ENCODE data around the gene PHIP. TPM values are rescaled to one million over a fixed set of nuclear protein-coding genes. Genes with fewer than 3 reads are reported as not detected.

PHIP gene
- total RNA-seq, 1 donor from 2014 or later, result 60.0 TPM

GRCh38 chr6:79047072-79047471 is 31.0 kb downstream of the PHIP start:
- Mint-ChIP-seq H3K27ac (ENCODE audit: unreplicated experiment) (no peak overlapping the region), H3K27me3 (ENCODE audit: unreplicated experiment) (peaks cover under 1% of the 10 kb centered on the region), H3K4me1 (ENCODE audit: low read depth, unreplicated experiment) (no peaks in the 10 kb centered on the region), H3K36me3 (ENCODE audit: unreplicated experiment) (peaks cover 3% of the 10 kb centered on the region), H3K4me3 (ENCODE audit: unreplicated experiment) (no peak overlapping the region), H3K9me3 (ENCODE audit: unreplicated experiment) (no peaks in the 10 kb centered on the region)
- TF ChIP-seq, protein P1, sequence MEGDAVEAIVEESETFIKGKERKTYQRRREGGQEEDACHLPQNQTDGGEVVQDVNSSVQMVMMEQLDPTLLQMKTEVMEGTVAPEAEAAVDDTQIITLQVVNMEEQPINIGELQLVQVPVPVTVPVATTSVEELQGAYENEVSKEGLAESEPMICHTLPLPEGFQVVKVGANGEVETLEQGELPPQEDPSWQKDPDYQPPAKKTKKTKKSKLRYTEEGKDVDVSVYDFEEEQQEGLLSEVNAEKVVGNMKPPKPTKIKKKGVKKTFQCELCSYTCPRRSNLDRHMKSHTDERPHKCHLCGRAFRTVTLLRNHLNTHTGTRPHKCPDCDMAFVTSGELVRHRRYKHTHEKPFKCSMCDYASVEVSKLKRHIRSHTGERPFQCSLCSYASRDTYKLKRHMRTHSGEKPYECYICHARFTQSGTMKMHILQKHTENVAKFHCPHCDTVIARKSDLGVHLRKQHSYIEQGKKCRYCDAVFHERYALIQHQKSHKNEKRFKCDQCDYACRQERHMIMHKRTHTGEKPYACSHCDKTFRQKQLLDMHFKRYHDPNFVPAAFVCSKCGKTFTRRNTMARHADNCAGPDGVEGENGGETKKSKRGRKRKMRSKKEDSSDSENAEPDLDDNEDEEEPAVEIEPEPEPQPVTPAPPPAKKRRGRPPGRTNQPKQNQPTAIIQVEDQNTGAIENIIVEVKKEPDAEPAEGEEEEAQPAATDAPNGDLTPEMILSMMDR (IDR thresholded peaks at IDR 0.05; ENCODE audit: partially characterized antibody, unreplicated experiment), result no peak
- DNase-seq, result no peak

GRCh38 chr6:79045966-79046365 is 32.1 kb downstream of the PHIP start:
- no peaks in the 10 kb centered on the region for H3K27me3 Mint-ChIP-seq (ENCODE audit: unreplicated experiment)
- TF ChIP-seq, protein P1 (IDR thresholded peaks at IDR 0.05; ENCODE audit: partially characterized antibody, unreplicated experiment), result no peak
- H3K36me3 Mint-ChIP-seq (ENCODE audit: unreplicated experiment), result no peaks in the 10 kb centered on the region
- no peak for DNase-seq
- peaks cover 2% of the 10 kb centered on the region for H3K4me1 Mint-ChIP-seq (ENCODE audit: low read depth, unreplicated experiment)
- no peaks in the 10 kb centered on the region for H3K9me3 Mint-ChIP-seq (ENCODE audit: unreplicated experiment)
- H3K27ac Mint-ChIP-seq (ENCODE audit: unreplicated experiment), result no peak overlapping the region
- H3K4me3 Mint-ChIP-seq (ENCODE audit: unreplicated experiment), result no peak overlapping the region

DNA sequence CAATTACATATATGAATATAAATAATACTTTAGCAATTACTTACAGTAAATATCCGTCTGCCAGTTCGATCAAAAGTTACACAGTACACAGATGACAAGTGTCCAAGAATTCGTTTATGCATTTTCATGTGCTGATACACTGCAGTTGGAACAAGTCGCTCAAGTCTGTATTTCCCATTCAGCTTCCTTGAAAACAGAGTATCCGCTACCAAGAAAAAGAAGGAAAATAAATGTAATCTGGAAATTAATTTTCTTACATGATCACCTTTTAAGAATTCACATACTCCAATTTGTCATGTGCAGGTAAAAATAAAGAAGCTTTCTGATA is 35.3 kb downstream of the PHIP start:
- Mint-ChIP-seq H3K27ac (ENCODE audit: unreplicated experiment) (no peak overlapping the region), H3K4me3 (ENCODE audit: unreplicated experiment) (no peak overlapping the region), H3K27me3 (ENCODE audit: unreplicated experiment) (no peaks in the 10 kb centered on the region), H3K4me1 (ENCODE audit: low read depth, unreplicated experiment) (peaks cover 12% of the 10 kb centered on the region), H3K9me3 (ENCODE audit: unreplicated experiment) (no peaks in the 10 kb centered on the region), H3K36me3 (ENCODE audit: unreplicated experiment) (no peaks in the 10 kb centered on the region)
- no peak for DNase-seq
- TF ChIP-seq, protein P1 (IDR thresholded peaks at IDR 0.05; ENCODE audit: partially characterized antibody, unreplicated experiment), result no peak

- H3K9me3 Mint-ChIP-seq (ENCODE audit: unreplicated experiment), result no peaks in the 10 kb centered on the region
- no peak for DNase-seq
- H3K4me1 Mint-ChIP-seq (ENCODE audit: low read depth, unreplicated experiment), result peaks cover 12% of the 10 kb centered on the region
- no peak overlapping the region for H3K27ac Mint-ChIP-seq (ENCODE audit: unreplicated experiment)
- no peaks in the 10 kb centered on the region for H3K36me3 Mint-ChIP-seq (ENCODE audit: unreplicated experiment)
- TF ChIP-seq, protein P1 (IDR thresholded peaks at IDR 0.05; ENCODE audit: partially characterized antibody, unreplicated experiment), result no peak
- no peaks in the 10 kb centered on the region for H3K27me3 Mint-ChIP-seq (ENCODE audit: unreplicated experiment)
- H3K4me3 Mint-ChIP-seq (ENCODE audit: unreplicated experiment), result no peak overlapping the region
These were observed 35.8 kb downstream of the PHIP start for GRCh38 chr6:79042088-79042798.

- TF ChIP-seq, protein P1 (IDR thresholded peaks at IDR 0.05; ENCODE audit: partially characterized antibody, unreplicated experiment), result no peak
- Mint-ChIP-seq H3K36me3 (ENCODE audit: unreplicated experiment) (no peaks in the 10 kb centered on the region), H3K4me3 (ENCODE audit: unreplicated experiment) (no peak overlapping the region), H3K27ac (ENCODE audit: unreplicated experiment) (peak overlapping the region; percentile 69), H3K4me1 (ENCODE audit: low read depth, unreplicated experiment) (peaks cover 12% of the 10 kb centered on the region), H3K27me3 (ENCODE audit: unreplicated experiment) (no peaks in the 10 kb centered on the region), H3K9me3 (ENCODE audit: unreplicated experiment) (no peaks in the 10 kb centered on the region)
- no peak for DNase-seq
These were observed 38.0 kb downstream of the PHIP start for GRCh38 chr6:79040083-79040482.

All from glutamatergic neuron (in vitro differentiated cells).